GM23248 (cell line): Measurements from ENCODE around the gene ESYT2.

Experiments
- EZH2 ChIP-seq: fragments of 200-600 bp; sonication (generic); IDR thresholded peaks from 2 replicates; pipeline ENCODE4 v1.6.1; 2018; ENCODE audit warnings: antibody characterized with exemption, mild to moderate bottlenecking; ENCODE audit not compliant: insufficient read depth, poor library complexity, severe bottlenecking
- EZH2phosphoT487 ChIP-seq: fragments of 200-600 bp; sonication (generic); IDR thresholded peaks from 2 replicates; pipeline ENCODE4 v1.6.1; 2018; ENCODE audit warnings: antibody characterized with exemption, moderate library complexity, mild to moderate bottlenecking, low read depth; ENCODE audit not compliant: insufficient read depth

- no peak for TF ChIP-seq EZH2phosphoT487
- no peak for TF ChIP-seq EZH2
Observed at GRCh38 chr7:158840604-158841003, 11.3 kb upstream of the ESYT2 start.
